HepG2 (cell line): ENCODE measurements around the gene ARHGEF3. TPM values are rescaled to one million over a fixed set of nuclear protein-coding genes. Genes with fewer than 3 reads are reported as not detected.

Experiments
- ARNT ChIP-seq: fragments of 450-650 bp; IDR thresholded peaks from 2 replicates; pipeline ENCODE4 v1.6.1; 2017
- ASH2L ChIP-seq: fragments of 300-600, 200-600 bp; sonication (generic); IDR thresholded peaks from 2 replicates; pipeline ENCODE4 v1.7.0; 2017; ENCODE audit warnings: low read depth, mild to moderate bottlenecking, moderate library complexity, mixed read lengths, low read length; ENCODE audit not compliant: insufficient read length
- BRD4 ChIP-seq: sonication (generic); formaldehyde crosslinking; IDR thresholded peaks from 2 replicates; pipeline ENCODE4 v1.4.0; 2020; ENCODE audit warnings: missing genetic modification reagents
- CBFB ChIP-seq: sonication (generic); formaldehyde crosslinking; IDR thresholded peaks from 2 replicates; pipeline ENCODE4 v1.4.0; 2020; ENCODE audit warnings: missing genetic modification reagents
- CEBPB ChIP-seq: IDR thresholded peaks from 2 replicates; pipeline ENCODE4 v1.6.1; 2011; ENCODE audit warnings: low read depth, low read length, improper control_type of control experiment, borderline replicate concordance
- CREM ChIP-seq, 2 experiments: sonication (generic) in 1 of 2; formaldehyde crosslinking in 1 of 2; IDR thresholded peaks; 2 replicates each; pipeline versions ENCODE4 v1.4.0 to v1.6.1; 2016 to 2020; ENCODE audit warnings: antibody characterized with exemption in 1 of 2, mild to moderate bottlenecking in 1 of 2, missing genetic modification reagents in 1 of 2
- FOXK2 ChIP-seq: fragments of 450-650 bp; IDR thresholded peaks from 2 replicates; pipeline ENCODE4 v1.6.1; 2016
- HES4 ChIP-seq: sonication (generic); formaldehyde crosslinking; IDR thresholded peaks from 2 replicates; pipeline ENCODE4 v1.9.0; 2021; ENCODE audit warnings: mild to moderate bottlenecking, missing genetic modification reagents, borderline replicate concordance
- HNF4A ChIP-seq: sonication (generic); formaldehyde crosslinking; IDR thresholded peaks from 2 replicates; pipeline ENCODE4 v1.4.0; 2020; ENCODE audit warnings: missing genetic modification reagents
- MNT ChIP-seq: fragments of 450-650 bp; IDR thresholded peaks from 2 replicates; pipeline ENCODE4 v1.6.1; 2016
- NFIC ChIP-seq: IDR thresholded peaks from 2 replicates; pipeline ENCODE4 v1.6.1; 2012; ENCODE audit warnings: mild to moderate bottlenecking, low read length, inconsistent platforms
- RBAK ChIP-seq: sonication (generic); formaldehyde crosslinking; IDR thresholded peaks from 2 replicates; pipeline ENCODE4 v1.5.1; 2020; ENCODE audit warnings: mild to moderate bottlenecking, missing genetic modification reagents
- RBM39 ChIP-seq: fragments of 200-400 bp; formaldehyde crosslinking; IDR thresholded peaks from one replicate; pipeline ENCODE4 v1.6.1; 2018; ENCODE audit warnings: antibody characterized with exemption, mild to moderate bottlenecking, low read depth, low read length; ENCODE audit not compliant: poor library complexity, severe bottlenecking
- RCOR2 ChIP-seq: IDR thresholded peaks from 2 replicates; pipeline ENCODE4 v1.6.1; 2016; ENCODE audit warnings: missing biosample characterization, missing genetic modification reagents
- SNAPC2 ChIP-seq: sonication (generic); formaldehyde crosslinking; IDR thresholded peaks from 2 replicates; pipeline ENCODE4 v1.8.1; 2022; ENCODE audit warnings: mild to moderate bottlenecking, missing genetic modification reagents
- TEAD3 ChIP-seq: optimal IDR thresholded peaks from 2 replicates; pipeline ENCODE3; 2016; ENCODE audit warnings: borderline replicate concordance
- TSC22D2 ChIP-seq: sonication (generic); formaldehyde crosslinking; IDR thresholded peaks from 2 replicates; pipeline ENCODE4 v1.5.1; 2020; ENCODE audit warnings: missing genetic modification reagents, mild to moderate bottlenecking, borderline replicate concordance
- ZBTB7B ChIP-seq: sonication (generic); formaldehyde crosslinking; IDR thresholded peaks from 2 replicates; pipeline ENCODE4 v1.4.0; 2020; ENCODE audit warnings: missing genetic modification reagents
- ZNF253 ChIP-seq: sonication (generic); formaldehyde crosslinking; IDR thresholded peaks from 2 replicates; pipeline ENCODE4 v1.8.0; 2022; ENCODE audit warnings: mild to moderate bottlenecking, missing genetic modification reagents, borderline replicate concordance
- ZNF367 ChIP-seq: sonication (generic); formaldehyde crosslinking; IDR thresholded peaks from 2 replicates; pipeline ENCODE4 v1.4.0; 2020; ENCODE audit warnings: missing genetic modification reagents, borderline replicate concordance
- ZNF460 ChIP-seq: sonication (generic); formaldehyde crosslinking; IDR thresholded peaks from 2 replicates; pipeline ENCODE4 v1.5.1; 2020; ENCODE audit warnings: missing genetic modification reagents, mild to moderate bottlenecking, borderline replicate concordance
- ZNF503 ChIP-seq: sonication (generic); formaldehyde crosslinking; IDR thresholded peaks from 2 replicates; pipeline ENCODE4 v1.4.0; 2020; ENCODE audit warnings: missing genetic modification reagents
- ZNF609 ChIP-seq: sonication (generic); formaldehyde crosslinking; IDR thresholded peaks from 2 replicates; pipeline ENCODE4 v1.4.0; 2020; ENCODE audit warnings: mild to moderate bottlenecking, missing genetic modification reagents, borderline replicate concordance
- ZNF775 ChIP-seq: sonication (generic); formaldehyde crosslinking; IDR thresholded peaks from 2 replicates; pipeline ENCODE4 v1.4.0; 2020; ENCODE audit warnings: missing genetic modification reagents, mild to moderate bottlenecking, moderate library complexity, borderline replicate concordance
- polyA plus RNA-seq, 8 experiments: library from polyadenylated mRNA; depleted of rRNA in 3 of 8; stranded (reverse) in 7 of 8; unstranded in 1 of 8; fragments of >200 nt; fragmentation: Illumina TruSeq in 4 of 8; extraction: Trizol in 4 of 8; gene quantifications; 2 replicates each; pipeline versions ENCODE4 v1.2.1 to v1.2.3, GENCODE V29; 2011 to 2016; ENCODE audit warnings: low read depth in 4 of 8, missing spikeins in 1 of 8, mixed read lengths in 1 of 8; ENCODE audit not compliant: insufficient read depth in 1 of 8
- total RNA-seq, 5 experiments: library from RNA; depleted of rRNA; stranded (reverse); fragments of >200 nt; fragmentation: Illumina TruSeq; extraction: Trizol; gene quantifications; 2 replicates each; pipeline ENCODE4 v1.2.3, GENCODE V29; 2016; ENCODE audit warnings: low read depth in 1 of 5

ARHGEF3 gene
- total and polyA plus RNA-seq, 2 of the 13 experiments (the other 11 are each of a cell fraction or from before 2014, with no cell fraction given), result 14.8 to 23.1 TPM

GRCh38 chr3:56799251-56799882 is 2.4 kb downstream of the ARHGEF3 start (continued):
- TF ChIP-seq ZNF609 (CRISPR knock-in tag) (no peak), ARNT (no peak), ZNF367 (CRISPR knock-in tag) (peak; percentile 79; the same call in 1 of the 2 replicates), ZNF503 (no peak), FOXK2 (no peak), CREM (IDR thresholded peaks at IDR 0.05) (no peak), CREM (CRISPR knock-in tag; IDR thresholded peaks at IDR 0.05) (no peak), RBAK (CRISPR knock-in tag) (no peak), ZNF775 (CRISPR knock-in tag) (no peak), ZBTB7B (CRISPR knock-in tag) (no peak), SNAPC2 (no peak), HES4 (CRISPR knock-in tag) (no peak), ZNF253 (no peak), TEAD3 (CRISPR knock-in tag) (peak; percentile 21), CBFB (CRISPR knock-in tag) (no peak), MNT (no peak), RCOR2 (CRISPR knock-in tag) (no peak), NFIC (no peak), CEBPB (peak; percentile 89), RBM39 (no peak), HNF4A (CRISPR knock-in tag) (peak; percentile 66), TSC22D2 (no peak), ASH2L (peak; percentile 67), BRD4 (CRISPR knock-in tag) (no peak), ZNF460 (CRISPR knock-in tag) (no peak)
